Measurements from ENCODE around the gene HNMT.

- TF ChIP-seq CTCF (IDR thresholded peaks at IDR 0.05) (no peak), ZFX (IDR thresholded peaks at IDR 0.05; ENCODE audit: borderline replicate concordance) (no peak)
These were observed 51.2 kb downstream of the HNMT start for GRCh38 chr2:138015494-138015893.

Data from 22Rv1 (cell line).